Measurements from ENCODE around the gene SELENOK. TPM values are rescaled to one million over a fixed set of nuclear protein-coding genes. Genes with fewer than 3 reads are reported as not detected.

SELENOK gene
- total RNA-seq, 4 donors from 2014 or later = 36.5 to 48.1 (median 45.4) TPM

- H3K4me3 ChIP-seq = peak overlapping the region; percentile 73
- peaks cover 16% of the 10 kb centered on the region for H3K27me3 ChIP-seq
- no peak for TF ChIP-seq POLR2AphosphoS5 (IDR thresholded peaks at IDR 0.05)
- TF ChIP-seq EP300 (IDR thresholded peaks at IDR 0.05) = no peak
- TF ChIP-seq POLR2A (IDR thresholded peaks at IDR 0.05) = no peak
- TF ChIP-seq CTCF (IDR thresholded peaks at IDR 0.05) = no peak
- H3K9me3 ChIP-seq = no peaks in the 10 kb centered on the region
- H3K27ac ChIP-seq = no peak overlapping the region
- no peaks in the 10 kb centered on the region for H3K36me3 ChIP-seq
- peaks cover 17% of the 10 kb centered on the region for H3K4me1 ChIP-seq
- 65% methylated on average over 10 of the region's 10 CpGs for WGBS
- DNase-seq (ENCODE audit: low spot score in 2 of 2) = no peak
Measured at GRCh38 chr3:53846851-53847155, 44.9 kb downstream of the SELENOK start.

- H3K4me3 ChIP-seq = peak within 1 kb of the TSS; percentile 73
- H3K9me3 ChIP-seq = no peaks in the 10 kb centered on the region
- H3K27ac ChIP-seq = peak within 1 kb of the TSS; percentile 73
- no peaks in the 10 kb centered on the region for H3K36me3 ChIP-seq
- WGBS = 12% methylated on average over 13 of the region's 91 CpGs
- peaks cover 16% of the 10 kb centered on the region for H3K27me3 ChIP-seq
- H3K4me1 ChIP-seq = peaks cover 17% of the 10 kb centered on the region
- no peak for TF ChIP-seq EP300 (IDR thresholded peaks at IDR 0.05)
- TF ChIP-seq CTCF (IDR thresholded peaks at IDR 0.05) = no peak
- no peak for TF ChIP-seq POLR2AphosphoS5 (IDR thresholded peaks at IDR 0.05)
- no peak for TF ChIP-seq POLR2A (IDR thresholded peaks at IDR 0.05)
- DNase-seq (ENCODE audit: low spot score in 2 of 2) = no peak
Measured at GRCh38 chr3:53846134-53846850, 45.4 kb downstream of the SELENOK start, which contains the start of the genes CHDH and IL17RB. TSS of gene CHDH (minus strand) at chr3:53846419. CDS start at chr3:53824008, 22,411 bp downstream. TSS of gene IL17RB (plus strand) at chr3:53846568. CDS start at chr3:53846589, 21 bp downstream.

- peak overlapping the region; percentile 73 for H3K27ac ChIP-seq
- H3K4me3 ChIP-seq = peak overlapping the region; percentile 73
- peaks cover 17% of the 10 kb centered on the region for H3K4me1 ChIP-seq
- H3K36me3 ChIP-seq = no peaks in the 10 kb centered on the region
- TF ChIP-seq POLR2A (IDR thresholded peaks at IDR 0.05) (no peak), POLR2AphosphoS5 (IDR thresholded peaks at IDR 0.05) (no peak), EP300 (IDR thresholded peaks at IDR 0.05) (no peak), CTCF (IDR thresholded peaks at IDR 0.05) (no peak)
- no peak for DNase-seq (ENCODE audit: low spot score in 2 of 2)
- H3K27me3 ChIP-seq = peaks cover 16% of the 10 kb centered on the region
- WGBS = 2% methylated on average over 11 of the region's 34 CpGs
- H3K9me3 ChIP-seq = no peaks in the 10 kb centered on the region
Measured at GRCh38 chr3:53845881-53846133, 45.9 kb downstream of the SELENOK start.

GRCh38 chr3:53845103-53845880 is 46.4 kb downstream of the SELENOK start:
- Histone ChIP-seq H3K27ac (peak overlapping the region; percentile 73), H3K9me3 (no peaks in the 10 kb centered on the region), H3K4me1 (peaks cover 17% of the 10 kb centered on the region), H3K4me3 (peak overlapping the region; percentile 73), H3K27me3 (peaks cover 16% of the 10 kb centered on the region), H3K36me3 (no peaks in the 10 kb centered on the region)
- DNase-seq (ENCODE audit: low spot score in 2 of 2) = no peak
- TF ChIP-seq EP300 (IDR thresholded peaks at IDR 0.05) (no peak), CTCF (IDR thresholded peaks at IDR 0.05) (no peak), POLR2AphosphoS5 (IDR thresholded peaks at IDR 0.05) (no peak), POLR2A (IDR thresholded peaks at IDR 0.05) (no peak)
- 25% methylated on average over 11 of the region's 25 CpGs for WGBS

Data from suprapubic skin (tissue), 4 donors.